A673 (cell line): ENCODE data around the gene SLN.

Source experiments
- CTCF ChIP-seq: fragments of 300-800, 200-600 bp; sonication (generic); conservative IDR thresholded peaks from 2 replicates; pipeline ENCODE4 v1.5.1; 2017; ENCODE audit warnings: low read depth, mild to moderate bottlenecking, antibody characterized with exemption, low read length, moderate library complexity, mixed read lengths
- EZH2 ChIP-seq: fragments of 200-600 bp; sonication (generic); IDR thresholded peaks from 2 replicates; pipeline ENCODE4 v1.6.1; 2017; ENCODE audit warnings: borderline replicate concordance, low read depth, mild to moderate bottlenecking, mixed read lengths, antibody characterized with exemption, low read length; ENCODE audit not compliant: poor library complexity, severe bottlenecking

GRCh38 chr11:107756553-107756952, 44.7 kb upstream of the SLN start:
- TF ChIP-seq CTCF (no peak), EZH2 (no peak)
